ENCODE measurements around the gene MS4A8. TPM values are rescaled to one million over a fixed set of nuclear protein-coding genes. Genes with fewer than 3 reads are reported as not detected.

MS4A8 gene
- total RNA-seq, 1 experiment from 2014 or later, result not detected

GRCh38 chr11:60744114-60744513 lies 44.7 kb downstream of the MS4A8 start:
- intact Hi-C loops (cut with micrococcal nuclease), result no loop called here
- Mint-ChIP-seq H3K27me3 (ENCODE audit: insufficient read depth, unreplicated experiment) (peaks cover 14% of the 10 kb centered on the region), H3K9me3 (ENCODE audit: unreplicated experiment) (peaks cover 8% of the 10 kb centered on the region), H3K27ac (ENCODE audit: low read depth, unreplicated experiment) (no peak overlapping the region), H3K4me1 (ENCODE audit: insufficient read depth, unreplicated experiment) (no peaks in the 10 kb centered on the region), H3K4me3 (ENCODE audit: unreplicated experiment) (no peak overlapping the region), H3K36me3 (ENCODE audit: insufficient read depth, unreplicated experiment) (no peaks in the 10 kb centered on the region)
- ChIA-PET CTCF (no interaction called here), POLR2A (no interaction called here)
- no peak for DNase-seq (ENCODE audit: unreplicated experiment)
- no TSS peak for BruUV-seq (replicated peaks)
- TF ChIP-seq CTCF (IDR thresholded peaks at IDR 0.05; ENCODE audit: unreplicated experiment), result no peak

DNA sequence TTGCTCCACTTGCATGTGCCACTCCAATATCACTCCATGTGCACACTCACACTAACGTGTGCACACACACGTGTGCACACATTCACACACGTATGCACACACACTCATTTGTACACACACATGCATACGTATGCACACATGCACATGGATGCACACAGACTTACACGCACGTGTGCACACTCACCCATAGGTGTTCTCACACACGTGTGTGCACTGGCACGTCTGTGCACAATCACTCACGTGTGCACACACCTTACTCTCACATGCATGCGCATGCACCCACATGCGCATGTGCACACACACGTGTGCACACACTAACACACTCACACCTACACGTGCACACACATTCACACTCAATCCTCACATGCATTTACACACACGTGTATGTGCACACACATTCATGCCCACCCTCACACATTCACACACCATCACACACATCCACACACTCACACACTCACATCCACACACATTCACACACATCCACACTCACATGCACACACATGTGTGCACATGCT lies 48.0 kb downstream of the MS4A8 start:
- intact Hi-C loops (cut with micrococcal nuclease), result no loop called here
- Mint-ChIP-seq H3K4me3 (ENCODE audit: unreplicated experiment) (no peak overlapping the region), H3K4me1 (ENCODE audit: insufficient read depth, unreplicated experiment) (no peaks in the 10 kb centered on the region), H3K27me3 (ENCODE audit: insufficient read depth, unreplicated experiment) (peaks cover 20% of the 10 kb centered on the region), H3K9me3 (ENCODE audit: unreplicated experiment) (peaks cover 8% of the 10 kb centered on the region), H3K27ac (ENCODE audit: low read depth, unreplicated experiment) (no peak overlapping the region), H3K36me3 (ENCODE audit: insufficient read depth, unreplicated experiment) (no peaks in the 10 kb centered on the region)
- TF ChIP-seq CTCF (IDR thresholded peaks at IDR 0.05; ENCODE audit: unreplicated experiment), result no peak
- no peak for DNase-seq (ENCODE audit: unreplicated experiment)
- no TSS peak for BruUV-seq (replicated peaks)
- ChIA-PET POLR2A (no interaction called here), CTCF (no interaction called here)

DNA sequence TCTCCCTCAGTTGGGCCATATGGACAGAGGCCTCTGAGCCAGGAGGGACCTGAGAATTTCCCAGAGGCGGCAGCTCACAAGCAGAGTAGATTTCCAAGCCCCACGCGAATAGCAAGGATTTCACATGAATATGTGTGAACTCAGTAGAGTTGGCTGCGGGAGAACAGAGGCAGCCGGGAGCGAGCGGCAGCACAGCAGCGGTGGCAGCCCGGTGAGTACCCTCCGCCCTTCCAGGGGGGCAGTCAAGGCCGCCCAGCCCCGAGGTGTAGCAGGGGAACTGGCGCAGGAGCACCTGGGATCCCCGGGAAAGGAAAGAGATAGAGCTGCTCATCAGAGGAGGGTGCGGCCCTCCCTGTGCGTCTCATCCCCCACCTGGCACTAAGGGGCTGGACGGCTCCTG lies 48.8 kb downstream of the MS4A8 start:
- Mint-ChIP-seq H3K27ac (ENCODE audit: low read depth, unreplicated experiment) (no peak overlapping the region), H3K9me3 (ENCODE audit: unreplicated experiment) (peaks cover 8% of the 10 kb centered on the region), H3K36me3 (ENCODE audit: insufficient read depth, unreplicated experiment) (no peaks in the 10 kb centered on the region), H3K4me1 (ENCODE audit: insufficient read depth, unreplicated experiment) (no peaks in the 10 kb centered on the region), H3K27me3 (ENCODE audit: insufficient read depth, unreplicated experiment) (peaks cover 28% of the 10 kb centered on the region), H3K4me3 (ENCODE audit: unreplicated experiment) (no peak overlapping the region)
- BruUV-seq (replicated peaks), result no TSS peak
- intact Hi-C loops (cut with micrococcal nuclease), result no loop called here
- ChIA-PET POLR2A (interaction anchor here (0.6 kb wide), 1 partner anchor 158 kb away, joined by 3 read pairs; the partner anchor contains the start of gene PRPF19), CTCF (no interaction called here)
- no peak for DNase-seq (ENCODE audit: unreplicated experiment)
- no peak for TF ChIP-seq CTCF (IDR thresholded peaks at IDR 0.05; ENCODE audit: unreplicated experiment)

- intact Hi-C loops (cut with micrococcal nuclease), result no loop called here
- DNase-seq (ENCODE audit: unreplicated experiment), result no peak
- no peak for TF ChIP-seq CTCF (IDR thresholded peaks at IDR 0.05; ENCODE audit: unreplicated experiment)
- ChIA-PET POLR2A (interaction anchor here (0.6 kb wide), 1 partner anchor 157 kb away, joined by 3 read pairs; the partner anchor contains the start of gene PRPF19), CTCF (interaction anchor here (1.0 to 1.2 kb wide), 2 partner anchors 10 to 404 kb away, joined by 3 to 4 read pairs; no protein-coding TSS in a partner anchor)
- Mint-ChIP-seq H3K9me3 (ENCODE audit: unreplicated experiment) (peaks cover 8% of the 10 kb centered on the region), H3K4me1 (ENCODE audit: insufficient read depth, unreplicated experiment) (no peaks in the 10 kb centered on the region), H3K36me3 (ENCODE audit: insufficient read depth, unreplicated experiment) (no peaks in the 10 kb centered on the region), H3K4me3 (ENCODE audit: unreplicated experiment) (no peak overlapping the region), H3K27ac (ENCODE audit: low read depth, unreplicated experiment) (no peak overlapping the region), H3K27me3 (ENCODE audit: insufficient read depth, unreplicated experiment) (peaks cover 29% of the 10 kb centered on the region)
- BruUV-seq (replicated peaks), result no TSS peak
These were observed 49.4 kb downstream of the MS4A8 start for GRCh38 chr11:60748821-60749220.

All from MCF 10A (cell line).